HG03565 (cell line): ENCODE results near the gene SURF1.
"Not testable (repeated sequence)": the region's sequence is repeated elsewhere in the genome, so short reads cannot be mapped to it uniquely, and the experiment has no call there.

Experiments used
- ATAC-seq: cut with Tn5 transposase; IDR thresholded peaks from one replicate; pipeline ENCODE4 v1.9.1; 2021; ENCODE audit warnings: mild to moderate bottlenecking, moderate library complexity; ENCODE audit not compliant: unreplicated experiment

The SURF1 gene, protein sequence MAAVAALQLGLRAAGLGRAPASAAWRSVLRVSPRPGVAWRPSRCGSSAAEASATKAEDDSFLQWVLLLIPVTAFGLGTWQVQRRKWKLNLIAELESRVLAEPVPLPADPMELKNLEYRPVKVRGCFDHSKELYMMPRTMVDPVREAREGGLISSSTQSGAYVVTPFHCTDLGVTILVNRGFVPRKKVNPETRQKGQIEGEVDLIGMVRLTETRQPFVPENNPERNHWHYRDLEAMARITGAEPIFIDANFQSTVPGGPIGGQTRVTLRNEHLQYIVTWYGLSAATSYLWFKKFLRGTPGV

GRCh38 chr9:133356391-133357091, at the start of gene SURF1, which contains the start of gene SURF2:
SURF1 (minus strand) TSS chr9:133356487; CDS start chr9:133356453, 34 bp downstream.
SURF2 (plus strand) TSS chr9:133356550; CDS start chr9:133356593, 43 bp downstream.
- ATAC-seq, result peak; percentile 42

DNA sequence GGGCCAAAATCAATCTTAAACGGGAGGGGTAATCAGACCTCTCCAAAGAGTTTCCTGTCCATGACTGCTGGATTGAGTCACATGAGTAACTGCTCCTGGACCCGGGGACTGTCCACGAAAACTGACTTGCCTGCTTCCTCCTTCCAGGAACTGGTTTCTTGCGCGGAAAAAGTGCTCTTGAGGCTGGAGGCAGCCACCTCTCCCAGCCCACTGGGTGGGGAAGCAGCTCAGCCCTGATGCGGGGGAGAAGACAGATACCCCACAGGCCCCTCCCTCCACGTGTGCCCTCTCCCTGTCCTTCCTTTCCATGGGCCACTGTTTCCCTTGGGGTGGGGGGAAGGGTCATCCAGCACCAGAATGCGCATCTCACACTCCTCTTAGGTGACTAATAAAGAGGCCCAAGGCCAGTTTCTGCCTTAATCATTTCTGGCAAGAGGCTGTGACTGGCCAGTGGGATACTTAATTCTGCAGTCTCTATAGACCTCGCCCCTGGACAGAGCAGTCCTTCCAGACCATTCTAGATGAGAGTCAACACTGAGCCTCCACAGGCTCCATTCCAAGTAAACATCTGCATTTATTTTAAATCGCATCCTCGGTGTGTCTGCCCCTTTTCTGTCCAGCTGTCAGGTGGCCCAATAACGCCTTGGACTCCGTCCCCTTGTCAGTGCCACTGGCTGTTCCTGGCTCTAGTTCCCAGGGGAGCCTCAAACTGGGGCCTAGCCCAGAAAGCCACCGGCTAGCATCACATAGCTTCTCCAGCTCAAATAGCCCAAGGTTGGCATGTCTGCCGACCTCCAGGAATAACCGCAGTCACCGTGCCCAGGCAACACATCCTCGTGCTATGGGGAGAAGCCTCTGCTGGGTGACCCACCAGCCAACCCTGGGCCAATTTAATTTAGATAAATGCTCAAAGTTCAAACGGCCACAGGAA, 49.5 kb upstream of the SURF1 start:
- ATAC-seq, result no peak

GRCh38 chr9:133404454-133405002, 48.2 kb upstream of the SURF1 start:
- no peak for ATAC-seq

DNA sequence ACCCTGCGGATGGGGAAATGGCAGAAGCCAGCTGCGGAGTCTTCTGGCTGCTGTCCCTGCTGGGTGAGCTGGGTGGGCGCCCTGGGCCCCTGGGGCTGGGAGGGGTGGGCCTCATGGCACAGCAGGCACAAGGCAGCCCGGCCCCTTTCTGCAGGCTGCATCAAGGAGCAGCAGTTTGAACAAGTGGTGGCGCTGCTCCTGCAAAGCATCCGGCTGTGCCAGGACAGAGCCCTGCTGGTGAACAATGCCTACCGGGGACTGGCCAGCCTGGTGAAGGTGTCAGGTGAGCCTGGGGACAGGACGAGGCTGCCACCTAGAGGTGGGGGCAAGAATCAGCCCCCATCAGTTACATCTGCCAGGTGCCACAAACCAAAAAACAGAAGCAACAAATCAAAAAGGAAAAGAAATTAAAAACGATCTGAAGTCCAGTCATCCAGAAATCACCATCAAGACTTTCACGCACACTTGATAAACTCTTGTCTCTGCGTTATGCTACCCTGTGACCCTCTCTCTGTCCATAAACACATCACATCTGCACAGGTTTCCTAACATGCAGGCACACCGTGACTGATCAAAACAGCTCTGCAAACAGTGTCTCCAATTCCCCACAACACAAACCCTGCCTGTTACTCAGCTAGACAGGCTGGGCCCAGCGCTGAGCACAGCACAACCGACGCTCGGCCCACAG, 47.6 kb upstream of the SURF1 start:
- no peak for ATAC-seq

DNA sequence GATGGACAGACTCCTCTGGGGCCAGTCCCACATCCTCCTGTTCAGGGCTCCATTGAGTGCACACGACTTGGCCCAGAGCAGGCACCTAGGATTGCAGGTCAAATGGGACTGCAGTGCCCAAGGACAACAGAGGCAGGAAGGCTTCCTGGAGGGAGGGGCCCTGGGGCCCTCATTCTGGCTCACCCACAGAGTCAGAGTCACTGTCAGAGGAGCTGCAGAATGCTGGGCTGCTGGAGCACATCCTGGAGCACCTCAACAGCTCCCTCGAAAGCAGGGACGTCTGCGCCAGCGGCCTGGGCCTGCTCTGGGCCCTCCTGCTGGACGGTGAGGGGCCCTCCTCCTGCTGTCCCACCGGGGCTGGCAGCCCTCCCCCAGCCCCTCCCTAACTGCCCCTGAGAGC, 46.4 kb upstream of the SURF1 start:
- ATAC-seq, result no peak

DNA sequence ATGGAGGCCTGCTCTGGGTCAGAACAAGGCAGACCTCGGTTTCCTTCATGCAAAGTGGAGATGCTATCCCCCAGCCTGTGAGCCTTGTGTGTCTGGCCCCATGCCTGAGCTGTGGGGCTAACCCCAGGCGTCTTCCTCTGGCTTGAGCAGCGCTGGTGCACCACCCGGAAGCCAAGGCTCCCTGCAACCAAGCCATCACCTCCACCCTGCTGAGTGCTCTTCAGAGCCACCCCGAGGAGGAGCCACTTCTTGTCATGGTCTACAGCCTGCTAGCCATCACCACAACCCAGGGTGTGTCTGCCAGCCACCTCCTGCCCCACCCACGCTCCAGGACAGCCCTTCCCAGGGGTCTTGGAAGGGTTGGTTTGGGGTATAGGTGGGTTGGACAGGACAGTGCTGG, 45.3 kb upstream of the SURF1 start:
- no peak for ATAC-seq

DNA sequence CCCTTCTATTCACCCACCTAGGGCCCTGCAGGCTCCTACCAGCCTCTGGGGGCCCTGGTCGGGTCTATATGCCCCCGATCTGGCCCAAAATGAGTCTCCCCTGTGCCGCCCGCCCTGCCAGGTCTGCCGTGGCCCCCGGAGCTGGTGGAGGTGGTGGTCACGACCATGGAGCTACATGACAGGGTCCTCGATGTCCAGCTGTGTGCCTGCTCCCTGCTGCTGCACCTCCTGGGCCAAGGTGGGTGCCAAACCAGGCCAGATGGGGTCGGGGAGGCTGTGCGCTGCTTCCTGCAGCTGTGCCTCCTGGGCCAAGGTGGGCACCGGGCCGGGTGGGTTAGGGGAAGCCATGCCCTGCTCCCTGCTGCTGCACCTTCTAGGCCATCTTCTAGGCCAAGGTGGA, 44.0 kb upstream of the SURF1 start:
- ATAC-seq, result no peak

- ATAC-seq, result no peak
Observed at GRCh38 chr9:133397895-133398294, 41.6 kb upstream of the SURF1 start.

- ATAC-seq, result no peak
Observed at GRCh38 chr9:133397370-133397769, 41.1 kb upstream of the SURF1 start.

- no peak for ATAC-seq
Observed at GRCh38 chr9:133396952-133397351, 40.7 kb upstream of the SURF1 start.

DNA sequence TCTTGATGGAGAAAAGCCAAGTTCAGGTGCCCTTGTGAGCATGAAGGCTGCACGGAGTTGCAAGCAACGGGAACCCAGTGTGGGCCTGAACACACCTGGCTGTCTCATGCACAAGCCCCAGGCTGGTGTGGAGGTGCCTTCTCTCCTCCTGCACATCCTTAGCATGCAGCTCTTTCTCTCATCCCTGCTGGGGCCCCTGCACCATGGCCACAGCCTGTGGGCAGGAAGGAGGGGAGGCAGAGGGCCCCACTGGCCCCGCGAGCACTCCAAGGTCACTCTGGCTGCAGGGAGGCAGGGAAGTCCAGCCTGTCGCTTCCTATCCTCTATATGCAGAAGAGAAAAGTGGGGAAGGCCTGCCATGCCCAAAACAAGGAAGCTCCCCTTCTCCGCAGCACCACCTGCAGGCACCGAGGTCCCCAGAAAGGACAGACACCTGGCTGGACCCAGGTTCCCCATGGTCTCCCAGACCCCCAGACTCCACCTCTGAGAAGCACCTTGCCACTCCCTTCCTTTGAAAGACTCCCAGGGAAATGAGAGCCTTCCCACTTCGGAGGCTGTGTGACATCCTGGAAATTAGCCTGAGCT, 38.5 kb upstream of the SURF1 start:
- no peak for ATAC-seq

GRCh38 chr9:133393399-133393798, 37.1 kb upstream of the SURF1 start:
- ATAC-seq, result no peak

DNA sequence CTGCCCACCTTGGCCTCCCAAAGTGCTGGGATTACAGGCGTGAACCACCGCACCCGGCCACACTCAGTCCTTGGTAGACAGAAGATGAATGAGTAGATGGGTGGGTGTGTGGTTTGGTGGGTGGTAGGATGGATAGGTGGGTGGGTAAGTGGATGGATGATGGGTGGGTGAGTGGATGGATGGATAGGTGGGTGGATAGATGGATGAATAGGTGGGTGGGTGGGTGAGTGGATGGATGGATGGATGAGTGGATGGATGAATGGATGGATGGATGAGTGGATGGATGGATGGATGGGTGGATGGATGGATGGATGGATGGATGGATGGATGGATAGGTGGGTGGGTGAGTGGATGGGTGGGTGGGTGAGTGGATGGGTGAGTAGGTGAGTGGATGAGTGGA, 36.0 kb upstream of the SURF1 start:
- ATAC-seq, result not testable (repeated sequence)

DNA sequence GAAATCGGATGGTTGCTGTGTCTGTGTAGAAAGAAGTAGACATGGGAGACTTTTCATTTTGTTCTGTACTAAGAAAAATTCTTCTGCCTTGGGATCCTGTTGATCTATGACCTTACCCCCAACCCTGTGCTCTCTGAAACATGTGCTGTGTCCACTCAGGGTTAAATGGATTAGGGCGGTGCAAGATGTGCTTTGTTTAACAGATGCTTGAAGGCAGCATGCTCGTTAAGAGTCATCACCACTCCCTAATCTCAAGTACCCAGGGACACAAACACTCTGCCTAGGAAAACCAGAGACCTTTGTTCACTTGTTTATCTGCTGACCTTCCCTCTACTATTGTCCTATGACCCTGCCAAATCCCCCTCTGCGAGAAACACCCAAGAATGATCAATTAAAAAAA, 35.2 kb upstream of the SURF1 start:
- ATAC-seq, result not testable (repeated sequence)

GRCh38 chr9:133390713-133391112, 34.4 kb upstream of the SURF1 start:
- no peak for ATAC-seq

DNA sequence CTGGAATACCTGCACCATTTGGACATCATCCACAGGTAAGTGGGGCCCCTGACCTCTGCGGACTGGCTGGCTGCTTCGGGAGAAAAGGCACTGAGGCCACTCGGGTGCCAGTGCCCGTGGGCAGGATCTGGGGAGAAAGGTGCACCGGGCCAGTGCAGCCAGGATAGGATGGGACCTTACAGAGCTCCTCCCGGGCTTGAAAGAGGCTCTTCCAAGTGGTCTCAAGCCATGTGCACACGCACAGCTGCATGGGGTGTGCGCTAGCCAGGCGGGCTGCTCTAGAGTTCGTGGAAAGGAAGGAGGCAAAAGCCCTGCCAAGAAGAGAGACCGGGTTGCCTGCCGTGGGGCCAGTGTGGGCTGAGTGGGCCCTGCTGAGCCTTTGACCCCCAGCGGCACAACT, 33.3 kb upstream of the SURF1 start:
- no peak for ATAC-seq

DNA sequence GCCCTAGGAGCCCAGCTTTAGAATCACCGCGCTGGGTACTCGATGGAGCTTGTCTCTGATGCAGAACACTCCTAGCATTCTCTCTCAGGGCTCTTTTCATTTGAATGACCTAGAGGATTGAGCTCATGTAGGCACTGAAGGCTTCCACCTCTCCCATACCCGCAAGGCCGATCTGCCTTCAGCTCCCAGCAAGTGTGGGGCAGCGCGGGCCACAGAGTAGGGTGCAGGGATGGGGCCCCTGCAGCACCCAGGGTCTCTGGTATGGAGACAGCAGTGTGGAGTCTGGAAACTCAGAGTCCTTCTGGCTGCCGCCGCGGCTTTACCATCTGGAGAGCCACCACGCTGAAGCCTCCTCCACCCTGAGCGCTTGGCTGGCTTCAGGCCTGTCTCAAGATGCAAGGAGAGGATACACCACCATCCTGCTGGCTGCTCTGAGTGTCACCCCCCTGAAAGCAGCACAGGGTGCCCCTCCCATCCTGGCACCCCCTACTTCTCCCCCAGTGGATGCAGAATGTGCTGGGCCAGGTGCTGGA, 32.8 kb upstream of the SURF1 start:
- no peak for ATAC-seq

GRCh38 chr9:133387680-133388079, 31.4 kb upstream of the SURF1 start:
- no peak for ATAC-seq

- no peak for ATAC-seq
Observed at GRCh38 chr9:133386338-133386737, 30.1 kb upstream of the SURF1 start.

- no peak for ATAC-seq
Observed at GRCh38 chr9:133385452-133385851, 29.2 kb upstream of the SURF1 start.
